ENCODE data around the gene ISOC2. TPM values are rescaled to one million over a fixed set of nuclear protein-coding genes. Genes with fewer than 3 reads are reported as not detected.

The ISOC2 gene, protein sequence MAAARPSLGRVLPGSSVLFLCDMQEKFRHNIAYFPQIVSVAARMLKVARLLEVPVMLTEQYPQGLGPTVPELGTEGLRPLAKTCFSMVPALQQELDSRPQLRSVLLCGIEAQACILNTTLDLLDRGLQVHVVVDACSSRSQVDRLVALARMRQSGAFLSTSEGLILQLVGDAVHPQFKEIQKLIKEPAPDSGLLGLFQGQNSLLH
- total RNA-seq, result 10 to 100 TPM; 66.4 to 95.6 TPM

DNA sequence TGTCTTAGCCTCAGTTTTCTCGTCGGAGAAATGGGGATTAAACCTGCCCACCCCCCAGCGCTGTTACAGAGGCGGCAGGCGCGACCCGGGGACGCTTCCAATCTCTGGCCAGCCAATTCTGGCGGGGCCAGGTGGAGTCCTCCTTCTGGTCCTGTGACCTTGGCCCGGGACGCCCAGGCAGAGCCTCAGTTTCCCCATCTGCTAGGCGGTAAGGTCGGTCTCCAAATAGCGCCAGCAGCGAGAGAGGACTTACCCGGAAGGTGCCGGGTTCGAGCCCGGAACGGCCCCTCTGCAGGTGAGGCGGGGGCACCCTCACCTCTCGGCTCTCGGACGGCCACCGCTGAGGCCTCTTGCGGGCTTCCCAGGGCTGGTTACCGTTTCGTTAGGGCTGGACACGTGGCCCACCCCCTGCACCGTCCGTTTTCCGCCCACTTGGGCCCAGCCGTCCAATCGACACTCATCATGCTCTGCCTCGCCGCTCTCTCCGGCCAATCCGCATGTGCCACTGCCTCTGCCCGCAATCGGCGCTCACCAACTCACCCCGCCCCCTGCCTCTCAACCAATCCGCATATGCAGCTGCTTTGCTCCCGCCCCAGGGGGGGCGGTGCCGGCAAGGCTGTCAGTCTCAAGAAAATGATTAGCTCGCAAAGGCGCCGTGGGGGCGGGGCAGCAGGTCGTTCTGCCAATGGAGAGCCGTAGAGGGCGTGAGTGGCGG, at the start of gene ISOC2:
Gene ISOC2, minus strand, starts transcription at position 384 of the 715 bp plus-strand sequence. CDS start 5,156 bp downstream, outside the sequence.

DNA sequence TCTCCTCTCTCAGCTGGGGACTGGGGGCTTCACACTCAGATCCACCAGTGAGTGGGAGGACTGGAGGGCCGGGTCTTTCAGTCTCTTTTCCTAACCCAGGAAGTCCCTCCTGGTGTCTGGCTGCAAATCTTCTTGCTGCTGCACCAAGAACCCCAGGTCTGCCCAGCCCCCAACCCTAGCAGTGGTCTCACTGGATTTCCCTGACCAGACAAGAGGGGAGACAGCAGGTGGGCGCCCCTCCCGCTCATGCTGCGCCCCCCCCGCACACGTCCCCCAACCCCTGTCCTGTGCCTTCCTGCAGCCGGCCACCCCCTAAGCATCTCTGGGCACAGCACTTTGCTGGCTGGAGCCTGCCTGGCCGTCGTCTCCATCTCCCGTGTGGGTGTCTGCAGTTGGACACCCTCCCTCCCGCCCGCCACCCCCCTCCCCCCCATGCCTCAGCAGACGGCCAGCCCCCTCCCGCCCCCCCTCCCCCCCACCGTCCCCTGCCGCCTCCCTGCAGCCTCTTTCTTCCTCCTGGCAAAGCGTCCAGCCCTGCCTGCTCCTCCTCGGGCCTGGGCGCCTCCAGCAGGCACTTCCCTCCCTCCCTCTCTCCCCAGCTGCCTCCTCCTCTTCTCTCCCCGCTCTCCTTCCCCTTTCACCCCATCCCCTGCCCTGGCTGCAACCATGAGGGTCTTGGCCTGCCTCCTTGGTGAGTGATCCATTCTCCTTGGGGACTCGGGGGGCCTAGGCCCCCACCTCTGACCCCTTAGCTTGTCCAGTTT, 26.7 kb upstream of the ISOC2 start, which contains the start of gene SSC5D:
Gene SSC5D, plus strand, starts transcription at position 513 of the 764 bp plus-strand sequence. Its CDS starts 154 bp downstream, at position 667.

DNA sequence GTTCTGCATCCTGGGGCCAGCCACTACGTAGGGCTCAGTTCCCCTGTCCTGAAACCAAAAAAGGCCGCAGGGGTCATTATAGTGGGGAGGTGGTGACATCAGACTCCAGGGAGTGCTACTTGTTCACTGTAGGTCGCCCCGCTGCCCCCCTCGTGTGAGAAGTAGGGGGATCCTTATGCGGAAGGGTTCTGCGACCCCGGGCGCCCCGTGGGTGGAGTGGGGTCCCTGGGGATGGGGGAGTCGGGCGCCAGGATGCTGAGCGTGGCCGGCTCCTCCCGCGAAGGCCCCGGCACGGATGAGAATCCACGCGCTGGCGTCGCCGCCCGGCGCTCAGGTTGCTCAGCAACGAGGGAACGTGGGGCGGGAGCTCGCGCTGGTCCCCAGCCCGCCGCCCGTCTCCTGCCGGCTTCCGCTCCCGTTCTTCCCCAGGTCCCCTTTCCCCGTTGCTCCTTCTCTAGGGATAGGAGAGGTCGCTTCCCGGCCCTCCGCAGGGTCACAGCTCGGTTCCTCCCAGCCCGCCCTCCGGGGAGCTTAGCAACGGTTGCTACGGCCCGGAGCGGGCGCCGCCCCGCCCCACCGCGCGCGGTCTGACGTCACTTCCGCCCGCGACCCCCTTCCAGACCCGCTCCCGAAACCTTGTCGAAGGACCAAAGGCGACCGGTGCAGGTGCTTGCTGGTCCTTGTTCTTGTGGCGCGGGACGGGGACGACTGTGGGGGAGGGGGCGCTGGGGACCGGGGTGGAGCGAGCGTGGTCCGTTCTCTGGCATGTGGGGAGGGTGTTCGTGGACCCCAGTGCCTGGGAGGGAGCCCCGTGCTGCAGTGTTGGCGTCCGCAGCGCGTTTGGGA, 23.4 kb upstream of the ISOC2 start, which contains the start of gene NAT14:
Gene NAT14, plus strand, starts transcription at position 596 of the 846 bp plus-strand sequence. CDS start 521 bp downstream, outside the sequence.

DNA sequence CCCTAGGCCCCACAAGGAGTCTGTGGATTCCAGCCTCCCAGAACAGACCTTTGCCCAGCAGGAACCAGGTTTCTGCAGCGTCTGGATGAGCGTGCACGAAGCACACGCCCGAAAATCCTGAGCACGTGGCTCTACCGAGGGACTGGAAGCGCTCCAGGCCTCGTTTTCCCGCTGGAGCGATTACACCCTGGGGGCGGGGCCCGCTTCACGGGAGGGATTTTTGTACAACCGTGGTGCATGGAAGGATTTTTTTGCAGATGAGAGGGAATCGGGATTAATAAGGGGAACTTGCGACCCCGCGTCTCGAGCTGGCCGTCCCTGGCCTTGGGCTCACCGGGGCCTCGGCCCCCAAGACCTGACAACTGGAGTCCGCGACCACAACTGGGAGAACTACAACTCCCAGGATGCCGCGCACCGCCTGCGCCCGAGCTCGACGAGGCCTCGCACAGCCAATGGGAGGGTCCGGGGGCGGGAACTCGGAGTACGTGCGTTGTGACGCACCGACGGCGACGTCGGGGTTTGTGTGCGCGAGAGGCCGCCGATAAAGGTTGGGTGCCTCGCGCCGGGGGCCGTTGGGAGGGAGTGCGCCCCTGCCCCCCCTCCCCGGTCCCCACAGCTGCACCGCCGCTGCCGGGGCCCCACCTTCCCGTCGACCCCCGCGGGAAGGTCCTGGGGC, 14.8 kb upstream of the ISOC2 start, which contains the start of gene ZNF628:
Gene ZNF628, plus strand, starts transcription at position 518 of the 676 bp plus-strand sequence. CDS start 3,294 bp downstream, outside the sequence.

DNA sequence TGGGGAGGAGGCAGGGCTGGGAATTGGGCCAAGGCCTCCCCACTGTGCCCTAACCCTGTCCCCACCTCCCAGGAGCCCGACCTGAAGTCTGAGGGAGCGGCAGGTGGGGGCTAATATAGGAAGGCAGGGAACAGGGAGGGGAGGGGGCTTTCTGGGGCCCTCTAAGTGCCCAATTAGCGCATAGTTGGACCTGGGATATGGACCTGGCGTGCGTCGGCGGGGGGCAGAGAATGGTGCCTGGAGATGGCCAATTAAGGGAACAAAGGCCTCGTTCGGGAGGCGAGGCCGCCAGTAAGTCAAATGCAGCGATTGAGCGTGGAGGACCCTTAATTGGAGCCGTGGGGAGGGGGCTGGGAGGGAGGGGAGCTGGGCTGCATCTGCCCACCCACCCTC, 3.2 kb upstream of the ISOC2 start, which contains the start of gene C19orf85:
Gene C19orf85, minus strand, starts transcription at position 90 of the 393 bp plus-strand sequence. CDS start 197 bp downstream, outside the sequence.

DNA sequence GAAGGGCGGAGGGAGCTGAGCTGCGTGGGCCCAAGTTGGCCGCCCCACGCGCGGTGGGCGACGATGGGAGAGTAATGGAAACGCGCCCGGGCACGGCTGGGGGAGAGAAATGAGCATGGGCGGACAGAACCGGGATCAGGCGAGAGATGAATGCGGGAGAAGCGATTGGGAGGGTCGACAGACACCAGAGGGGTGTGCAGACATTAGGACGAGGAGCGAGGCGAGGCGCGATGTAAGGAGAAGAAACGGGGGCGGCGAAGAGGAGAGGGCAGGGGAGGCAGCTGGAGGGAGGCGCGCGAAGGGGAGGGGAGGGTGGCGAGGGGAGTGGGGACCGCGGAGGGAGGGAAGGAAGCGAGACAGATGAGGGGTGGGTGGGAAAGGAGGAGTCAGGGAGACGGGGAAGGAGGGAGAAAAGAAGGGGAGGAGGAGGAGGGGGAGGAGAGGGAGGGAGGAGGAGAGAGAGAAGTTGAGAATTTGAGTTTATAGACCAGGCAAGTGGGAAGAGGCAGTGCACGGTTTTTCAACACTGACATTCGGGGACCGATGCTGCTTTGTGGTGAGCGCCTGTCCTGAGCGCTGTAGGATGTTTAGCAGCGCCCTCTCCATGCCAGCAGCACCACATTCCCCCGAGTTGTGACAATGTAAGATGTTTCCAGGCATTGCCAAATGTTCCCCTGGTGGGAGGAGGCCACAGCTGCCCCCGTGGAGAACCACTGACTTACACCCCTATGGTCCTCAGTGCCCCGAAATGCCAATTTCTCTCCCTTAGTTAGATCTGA, 18.2 kb downstream of the ISOC2 start, which contains the start of gene SHISA7:
Gene SHISA7, minus strand, starts transcription at position 256 of the 779 bp plus-strand sequence. CDS start 437 bp downstream, outside the sequence.

DNA sequence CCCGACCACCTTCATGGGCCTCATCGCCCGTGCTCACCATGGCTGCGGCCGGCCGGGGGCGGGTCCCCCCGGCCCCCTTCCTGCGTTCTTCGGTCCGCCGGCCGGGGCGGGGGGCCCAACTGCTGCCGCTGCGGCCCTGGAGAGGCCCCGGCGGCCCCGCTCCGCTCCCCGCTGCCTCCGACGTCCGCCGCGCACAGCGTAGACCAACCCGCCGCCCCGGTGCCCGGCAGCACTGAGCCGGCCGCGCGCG, 54.0 kb downstream of the ISOC2 start, which contains the start of gene UBE2S:
Gene UBE2S, minus strand, starts transcription at position 239 of the 250 bp plus-strand sequence. Its CDS starts 199 bp downstream, at position 40.

Other genes starting within 250 kb of the ISOC2 start
- 1 to 10 TPM; 1.4 to 1.7 TPM for gene TMEM86B, start 232.9 kb downstream of the ISOC2 start, total RNA-seq
- gene PPP6R1, start 202.6 kb downstream of the ISOC2 start, total RNA-seq, result 10 to 100 TPM; 51.3 to 54.3 TPM
- gene HSPBP1, start 181.5 kb downstream of the ISOC2 start, total RNA-seq, result 10 to 100 TPM; 35.4 to 50.3 TPM
- gene BRSK1, start 177.6 kb downstream of the ISOC2 start, total RNA-seq, result 1 to 10 TPM; 2.7 to 3.1 TPM
- gene TMEM150B, start 136.3 kb downstream of the ISOC2 start, total RNA-seq, result not detected
- gene KMT5C, start 121.8 kb downstream of the ISOC2 start, total RNA-seq, result 10 to 100 TPM; 10.3 to 12.0 TPM
- gene COX6B2, start 106.9 kb downstream of the ISOC2 start, total RNA-seq, result not detected
- gene GARIN5B, start 98.4 kb downstream of the ISOC2 start, total RNA-seq, result not detected
- 1 to 10 TPM in 1 of 2 donors, not detected in 1; 1.0 TPM for gene IL11, start 91.2 kb downstream of the ISOC2 start, total RNA-seq
- gene TMEM190, start 84.8 kb downstream of the ISOC2 start, total RNA-seq, result not detected
- gene TMEM238, start 77.3 kb downstream of the ISOC2 start, total RNA-seq, result not detected
- 100 to 1,000 TPM; 230 to 328 TPM for gene RPL28, start 75.7 kb downstream of the ISOC2 start, total RNA-seq
- 100 to 1,000 TPM; 248 to 380 TPM for gene UBE2S, start 53.9 kb downstream of the ISOC2 start, total RNA-seq
- gene SHISA7, start 18.3 kb downstream of the ISOC2 start, total RNA-seq, result not detected
- gene C19orf85, start 3.1 kb upstream of the ISOC2 start, total RNA-seq, result not detected
- gene ZNF628, start 15.0 kb upstream of the ISOC2 start, total RNA-seq, result 1 to 10 TPM; 4.8 to 5.7 TPM
- gene NAT14, start 23.5 kb upstream of the ISOC2 start, total RNA-seq, result 10 to 100 TPM; 13.4 to 18.6 TPM
- under 1 TPM; 0.67 to 0.69 TPM for gene SSC5D, start 26.8 kb upstream of the ISOC2 start, total RNA-seq
- gene SBK2, start 75.5 kb upstream of the ISOC2 start, total RNA-seq, result not detected
- gene SBK3, start 83.9 kb upstream of the ISOC2 start, total RNA-seq, result not detected
- gene ZNF579, start 119.2 kb upstream of the ISOC2 start, total RNA-seq, result 1 to 10 TPM; 4.5 to 7.0 TPM
- gene FIZ1, start 137.9 kb upstream of the ISOC2 start, total RNA-seq, result 1 to 10 TPM; 2.4 to 3.3 TPM
- 1 to 10 TPM; 6.3 to 6.9 TPM for gene ZNF524, start 138.6 kb upstream of the ISOC2 start, total RNA-seq
- gene ZNF865, start 144.0 kb upstream of the ISOC2 start, total RNA-seq, result 1 to 10 TPM; 1.4 to 2.3 TPM
- gene ZNF784, start 162.9 kb upstream of the ISOC2 start, total RNA-seq, result 1 to 10 TPM; 3.3 to 4.5 TPM
- gene ZNF580, start 179.4 kb upstream of the ISOC2 start, total RNA-seq, result 1 to 10 TPM; 6.0 to 6.5 TPM
- 10 to 100 TPM; 10.7 to 14.0 TPM for gene ZNF581, start 182.0 kb upstream of the ISOC2 start, total RNA-seq
- 10 to 100 TPM in 1 of 2 donors, 1 to 10 TPM in 1; 9.7 to 16.2 TPM for gene CCDC106, start 186.6 kb upstream of the ISOC2 start, total RNA-seq
- gene U2AF2, start 193.4 kb upstream of the ISOC2 start, total RNA-seq, result 100 to 1,000 TPM in 1 of 2 donors, 10 to 100 TPM in 1; 81.9 to 141 TPM
- 10 to 100 TPM; 23.3 to 29.9 TPM for gene EPN1, start 213.6 kb upstream of the ISOC2 start, total RNA-seq

Measured in melanocyte of skin (primary cell).